LNCaP clone FGC (cell line): ENCODE measurements around the gene MRPS10.

Source experiments
- DNase-seq: peaks from one replicate; pipeline ENCODE4 v3.0.0-alpha.2; 2011; ENCODE audit warnings: low read depth
- H3K4me3 ChIP-seq: 2 replicates; pipeline ENCODE4 v1.5.1; 2011; ENCODE audit warnings: mild to moderate bottlenecking, low read depth, low read length, control low read depth
- TF ChIP-seq, protein P1 (sequence below): IDR thresholded peaks from 2 replicates; pipeline ENCODE4 v1.5.1; 2012; ENCODE audit warnings: mild to moderate bottlenecking; ENCODE audit not compliant: control insufficient read depth, insufficient read depth; ENCODE audit errors: extremely low read depth

The MRPS10 gene

DNA sequence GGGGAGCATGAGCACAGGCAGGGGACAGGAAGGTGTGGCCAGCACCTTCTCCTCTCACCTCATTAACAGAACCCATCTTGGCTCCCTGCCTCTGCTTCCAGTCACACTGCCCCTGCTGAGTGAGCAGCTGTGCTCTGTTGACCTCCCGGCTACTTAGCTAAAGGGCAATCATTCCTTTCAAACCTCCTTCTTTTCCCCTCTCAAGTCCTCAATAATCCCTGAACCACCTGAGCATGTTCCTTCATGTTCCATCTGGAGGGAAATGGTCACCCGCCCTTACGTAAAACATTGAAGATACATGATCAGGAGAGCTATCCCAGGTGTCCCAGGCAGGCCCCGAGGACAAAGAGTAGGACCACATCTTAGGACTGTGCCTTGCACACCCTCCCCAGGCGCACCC lies 21.7 kb upstream of the MRPS10 start:
- DNase-seq, result no peak
- TF ChIP-seq, protein P1, sequence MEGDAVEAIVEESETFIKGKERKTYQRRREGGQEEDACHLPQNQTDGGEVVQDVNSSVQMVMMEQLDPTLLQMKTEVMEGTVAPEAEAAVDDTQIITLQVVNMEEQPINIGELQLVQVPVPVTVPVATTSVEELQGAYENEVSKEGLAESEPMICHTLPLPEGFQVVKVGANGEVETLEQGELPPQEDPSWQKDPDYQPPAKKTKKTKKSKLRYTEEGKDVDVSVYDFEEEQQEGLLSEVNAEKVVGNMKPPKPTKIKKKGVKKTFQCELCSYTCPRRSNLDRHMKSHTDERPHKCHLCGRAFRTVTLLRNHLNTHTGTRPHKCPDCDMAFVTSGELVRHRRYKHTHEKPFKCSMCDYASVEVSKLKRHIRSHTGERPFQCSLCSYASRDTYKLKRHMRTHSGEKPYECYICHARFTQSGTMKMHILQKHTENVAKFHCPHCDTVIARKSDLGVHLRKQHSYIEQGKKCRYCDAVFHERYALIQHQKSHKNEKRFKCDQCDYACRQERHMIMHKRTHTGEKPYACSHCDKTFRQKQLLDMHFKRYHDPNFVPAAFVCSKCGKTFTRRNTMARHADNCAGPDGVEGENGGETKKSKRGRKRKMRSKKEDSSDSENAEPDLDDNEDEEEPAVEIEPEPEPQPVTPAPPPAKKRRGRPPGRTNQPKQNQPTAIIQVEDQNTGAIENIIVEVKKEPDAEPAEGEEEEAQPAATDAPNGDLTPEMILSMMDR, result no peak
- no peak overlapping the region for H3K4me3 ChIP-seq

DNA sequence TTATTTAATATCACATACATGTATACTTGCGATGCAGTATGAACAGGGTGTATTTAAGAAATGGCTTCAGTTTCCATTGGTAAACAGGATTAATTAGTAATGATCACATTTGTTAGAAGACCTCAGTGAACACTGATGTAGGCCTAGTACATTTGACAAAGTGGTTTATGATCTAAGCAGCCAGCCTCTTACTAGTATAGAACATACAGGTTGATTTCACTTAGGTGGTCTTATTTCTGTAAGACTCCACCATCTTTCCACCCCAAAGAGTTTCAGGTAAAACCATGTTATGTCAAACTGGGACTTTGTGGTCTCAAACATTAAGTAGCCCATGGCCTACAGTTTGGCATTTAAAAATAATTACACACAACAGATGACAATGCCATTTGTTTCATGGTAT lies 20.2 kb upstream of the MRPS10 start:
- no peak for DNase-seq
- TF ChIP-seq, protein P1, result no peak
- H3K4me3 ChIP-seq, result no peak overlapping the region

DNA sequence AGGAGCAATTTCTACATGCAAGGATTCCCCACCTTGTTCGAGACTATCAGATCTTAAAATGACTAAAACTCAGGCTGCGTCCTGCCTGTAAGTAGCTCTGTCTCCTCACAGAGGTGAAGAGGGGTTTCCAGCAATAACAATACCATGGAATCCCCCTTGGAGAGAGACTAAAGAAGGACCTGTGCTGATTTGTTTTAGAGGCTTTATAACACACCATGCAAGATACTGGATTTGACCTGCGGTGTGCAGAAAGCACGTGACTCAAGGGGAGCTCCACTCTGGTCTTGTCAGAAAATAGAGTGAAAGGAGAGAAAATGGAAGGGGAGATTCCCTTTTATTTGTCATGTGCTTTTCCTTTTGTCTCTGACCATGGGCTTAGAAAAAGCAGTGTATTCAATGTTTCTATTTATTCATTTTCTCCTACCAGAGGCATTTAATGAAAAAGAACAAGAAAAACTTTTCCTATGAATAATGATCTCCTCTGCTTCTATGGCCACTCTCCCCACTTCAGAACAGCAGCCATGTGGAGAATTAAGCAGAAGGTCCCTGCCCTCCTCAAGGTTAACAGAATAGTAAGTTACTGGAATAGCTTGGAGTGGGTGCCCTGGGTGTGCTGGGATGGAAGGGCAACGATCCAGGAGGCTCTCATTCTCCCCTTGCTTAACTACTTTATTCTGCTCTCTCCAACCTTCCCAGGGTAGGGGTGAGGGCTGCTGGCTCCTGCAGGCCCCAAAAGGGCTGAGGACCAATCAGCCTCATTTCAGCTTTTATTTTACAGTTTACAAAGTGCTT lies 19.2 kb upstream of the MRPS10 start:
- no peak overlapping the region for H3K4me3 ChIP-seq
- no peak for DNase-seq
- TF ChIP-seq, protein P1, result no peak

DNA sequence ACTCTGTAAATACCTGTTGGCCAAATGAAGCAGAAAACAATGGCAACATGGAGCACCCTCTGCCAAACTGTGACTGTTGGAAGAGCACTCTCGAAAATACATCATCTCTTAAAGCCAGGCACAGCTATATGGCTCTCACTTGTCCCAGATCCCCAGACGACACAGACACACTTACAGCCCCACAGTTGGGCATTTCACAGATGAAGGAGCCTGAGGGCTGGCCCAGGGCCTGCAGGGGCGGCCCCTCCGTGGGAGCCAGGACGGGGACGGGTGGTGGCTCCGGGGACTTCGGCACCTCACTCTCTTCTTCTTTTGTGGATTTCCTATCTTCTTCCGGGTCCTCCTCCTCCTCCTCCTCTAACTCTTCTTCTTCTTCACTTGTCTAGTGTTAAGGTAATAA lies 18.4 kb upstream of the MRPS10 start:
- TF ChIP-seq, protein P1, result no peak
- no peak overlapping the region for H3K4me3 ChIP-seq
- DNase-seq, result no peak

DNA sequence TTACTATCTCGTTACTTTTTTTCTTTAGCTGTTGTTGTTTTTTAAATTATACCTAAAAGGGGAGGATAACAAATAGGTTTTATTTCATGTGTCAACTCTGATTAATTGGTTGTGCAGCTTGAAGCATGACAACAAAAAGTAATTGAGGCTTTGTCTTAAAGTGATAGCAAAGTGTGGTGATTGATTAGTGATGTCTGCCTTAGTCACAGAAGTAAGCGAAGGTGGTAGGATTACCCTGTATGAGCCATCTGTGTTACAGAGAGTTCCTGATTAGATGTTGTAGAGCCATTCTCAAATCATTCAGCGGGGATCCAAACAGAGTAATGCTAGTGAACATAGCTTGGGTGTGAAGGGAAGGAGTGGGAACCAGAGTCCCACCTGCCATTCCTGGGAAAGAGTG lies 14.4 kb upstream of the MRPS10 start:
- TF ChIP-seq, protein P1, result no peak
- H3K4me3 ChIP-seq, result no peak overlapping the region
- no peak for DNase-seq

DNA sequence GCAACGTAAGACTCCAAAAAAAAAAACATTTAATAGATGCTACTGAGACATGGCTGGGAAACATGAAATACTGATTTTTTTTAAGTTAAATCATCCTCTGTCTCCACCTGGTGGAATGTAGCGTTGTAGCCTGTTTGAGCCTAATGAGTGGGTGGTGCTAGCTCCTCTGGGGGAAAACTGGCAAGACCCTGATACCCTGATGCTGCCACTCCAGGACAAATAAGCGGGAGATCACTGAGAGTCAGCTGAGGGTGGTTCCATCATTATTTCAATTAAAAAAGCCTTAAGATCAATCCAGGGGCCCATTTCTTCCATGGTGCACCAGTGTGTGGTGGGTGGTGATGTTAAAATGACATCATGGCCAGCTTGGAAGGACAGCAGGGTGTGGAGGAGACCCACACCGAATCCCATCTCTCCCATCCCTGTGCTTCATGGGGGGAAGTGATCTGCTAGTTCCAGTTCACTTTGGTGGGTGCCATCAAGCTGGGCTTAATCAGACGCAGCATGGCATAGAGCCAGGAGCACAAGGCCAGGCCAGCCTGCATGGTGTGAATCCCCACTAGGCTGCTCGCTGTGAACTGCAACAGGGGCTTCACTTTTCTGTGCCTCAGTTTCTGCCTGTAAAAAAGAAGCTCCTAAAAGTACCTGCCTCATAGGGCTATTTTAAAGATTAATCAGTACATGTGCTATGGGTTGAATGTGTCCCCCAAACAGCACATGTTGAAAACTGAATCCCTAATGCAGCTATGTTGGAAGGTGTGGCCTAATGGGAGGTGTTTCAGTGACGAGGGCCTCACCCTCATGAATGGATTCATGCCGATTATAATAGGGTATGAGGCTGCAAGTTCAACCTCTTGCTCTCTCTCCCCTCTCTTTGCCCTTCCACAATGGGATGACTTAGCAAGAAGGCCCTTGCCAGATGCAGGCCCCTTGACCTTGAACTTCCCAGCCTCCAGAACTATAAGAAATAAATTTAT lies 13.0 kb upstream of the MRPS10 start:
- no peak for DNase-seq
- TF ChIP-seq, protein P1, result peak; percentile 29; the same call in 1 of the 2 replicates
- no peak overlapping the region for H3K4me3 ChIP-seq
